ENCODE results near the gene PRKCZ.
A peak's percentile ranks its signal among the peaks of the same experiment; 100 is the strongest.

Gene PRKCZ

DNA sequence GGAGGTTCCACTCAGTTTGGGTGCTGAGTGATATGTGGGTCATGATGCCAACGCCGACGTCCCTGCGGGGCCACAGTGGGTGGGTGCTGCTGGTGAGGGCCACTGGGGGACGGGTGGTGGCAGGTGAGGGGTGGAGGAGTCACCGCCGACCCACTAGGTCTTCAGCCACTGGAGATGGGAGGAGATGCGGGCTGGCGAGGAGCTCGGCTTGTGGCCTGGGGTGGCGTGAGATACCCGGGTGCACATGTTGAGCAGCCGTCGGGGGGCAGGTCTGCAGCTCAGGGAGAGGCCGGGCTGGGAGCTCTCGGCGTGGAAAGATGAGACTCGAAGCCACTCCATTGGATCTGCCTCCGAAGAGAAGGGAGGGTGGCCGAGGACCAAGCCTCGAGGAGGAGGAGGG is 103.8 kb downstream of the PRKCZ start:
- DNase-seq (ENCODE audit: low read depth in 1 of 2, low spot score in 1 of 2), result no peak

DNA sequence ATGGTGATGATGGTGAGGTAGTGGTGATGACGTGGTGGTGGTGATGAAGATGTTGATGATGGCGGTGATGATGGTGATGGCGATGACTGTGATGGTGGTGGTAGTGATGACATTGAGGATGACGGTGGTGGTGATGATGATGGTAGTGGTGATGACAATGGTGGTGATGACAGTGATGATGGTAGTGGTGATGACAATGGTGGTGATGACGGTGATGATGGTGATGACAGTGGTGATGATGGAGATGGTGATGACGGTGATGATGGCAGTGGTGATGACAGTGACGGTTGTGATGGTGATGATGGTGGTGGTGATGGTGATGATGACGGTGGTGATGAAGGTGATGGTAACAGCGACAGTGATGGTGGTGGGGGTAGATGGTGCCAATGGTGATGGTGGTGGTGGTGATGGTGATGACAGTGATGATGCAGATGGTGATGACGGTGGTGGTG is 105.0 kb downstream of the PRKCZ start:
- DNase-seq (ENCODE audit: low read depth in 1 of 2, low spot score in 1 of 2), result no peak

DNA sequence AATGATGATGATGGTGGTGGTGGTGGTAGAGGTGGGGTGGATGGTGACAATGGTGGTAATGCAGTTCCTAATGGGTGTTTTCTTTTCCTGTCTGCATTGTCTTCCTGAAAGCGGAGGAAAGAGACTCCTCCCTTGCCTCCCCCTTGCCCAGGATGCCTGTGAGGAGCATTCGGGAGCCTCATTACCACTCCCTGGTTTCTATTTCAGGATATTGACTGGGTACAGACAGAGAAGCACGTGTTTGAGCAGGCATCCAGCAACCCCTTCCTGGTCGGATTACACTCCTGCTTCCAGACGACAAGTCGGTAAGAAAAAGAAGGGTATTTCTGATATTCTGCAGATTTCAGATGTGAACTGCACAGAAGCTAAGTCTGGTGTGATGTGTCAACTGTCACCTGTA is 105.6 kb downstream of the PRKCZ start:
- no peak for DNase-seq (ENCODE audit: low read depth in 1 of 2, low spot score in 1 of 2)

DNA sequence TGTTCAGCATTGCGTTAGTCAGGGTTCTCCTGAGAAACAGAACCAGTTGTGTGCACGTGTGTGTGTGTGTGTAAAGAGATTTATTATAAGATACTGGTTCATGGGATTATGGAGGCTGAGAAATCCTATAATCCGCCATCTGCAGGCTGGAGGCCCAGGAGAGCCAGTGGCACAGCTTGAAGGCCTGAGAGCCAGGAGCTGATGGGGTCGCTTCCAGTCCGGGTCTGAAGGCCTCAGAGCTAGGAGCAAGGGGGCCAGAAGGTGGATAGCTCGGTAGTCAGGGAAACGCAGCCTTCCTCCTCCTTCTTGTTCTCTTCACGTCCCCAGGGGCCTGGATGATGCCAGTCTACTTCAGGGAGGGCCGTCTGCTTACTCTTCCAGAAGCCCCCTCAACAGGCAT is 106.7 kb downstream of the PRKCZ start:
- DNase-seq (ENCODE audit: low read depth in 1 of 2, low spot score in 1 of 2), result no peak

DNA sequence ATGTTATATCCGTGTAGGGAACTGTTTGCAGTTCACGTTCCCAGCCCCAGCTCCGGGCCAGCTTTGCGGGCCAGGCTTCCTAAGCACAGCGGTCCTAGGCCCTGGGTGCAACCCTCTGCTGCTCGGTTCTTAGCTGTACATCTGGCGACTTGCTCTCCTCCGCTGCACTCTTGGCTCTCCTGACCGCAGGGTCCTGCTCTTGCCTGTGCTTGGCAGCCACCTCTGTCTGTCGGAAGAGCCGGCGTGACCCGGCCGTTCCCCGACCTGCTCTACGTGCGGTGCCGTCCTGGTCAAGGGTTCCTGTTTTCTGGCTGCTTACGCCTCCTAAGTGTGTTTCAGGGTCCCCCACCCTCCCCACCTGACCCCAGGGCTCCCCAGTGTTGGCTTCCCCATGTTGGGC is 107.6 kb downstream of the PRKCZ start:
- no peak for DNase-seq (ENCODE audit: low read depth in 1 of 2, low spot score in 1 of 2)

DNA sequence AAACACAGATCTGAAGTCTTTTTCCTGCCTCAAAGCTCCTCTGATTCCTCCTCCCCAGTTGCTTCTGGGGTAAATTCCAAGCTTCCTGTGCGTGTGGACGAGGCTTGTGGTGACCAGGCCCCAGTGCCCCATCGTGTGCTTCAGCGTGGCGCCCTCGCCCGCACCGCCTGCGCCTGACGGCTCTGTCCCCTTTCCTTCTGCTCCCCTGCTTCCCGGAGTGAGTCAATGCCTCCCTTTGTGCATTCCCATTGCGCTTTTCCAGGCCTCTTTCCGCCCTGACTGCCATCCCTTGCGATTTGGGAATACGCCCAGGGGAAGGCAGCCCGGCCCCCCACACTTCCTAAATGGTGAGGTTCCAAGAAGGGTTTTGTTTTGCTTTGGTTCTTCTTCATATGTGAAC is 108.1 kb downstream of the PRKCZ start:
- DNase-seq (ENCODE audit: low read depth in 1 of 2, low spot score in 1 of 2), result no peak

DNA sequence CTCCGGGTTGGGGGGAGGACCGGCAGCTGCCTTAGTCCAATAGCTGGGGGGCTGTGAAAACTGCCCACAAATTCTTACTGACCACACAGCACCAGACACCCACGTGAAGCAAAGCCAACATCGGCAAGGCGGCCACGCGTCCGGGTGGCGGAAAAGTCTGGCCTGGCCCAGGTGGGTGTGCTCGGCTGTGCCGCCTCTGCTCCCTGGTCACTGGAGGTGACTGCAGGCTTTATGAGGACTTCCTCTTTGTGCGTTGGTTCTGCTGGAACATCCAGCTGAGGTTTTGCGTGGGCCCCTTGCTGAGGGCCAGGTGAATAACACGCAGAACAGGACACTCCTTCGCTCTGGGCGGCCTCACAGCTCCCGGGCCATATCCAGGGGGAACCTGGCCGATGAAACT is 108.9 kb downstream of the PRKCZ start:
- DNase-seq (ENCODE audit: low read depth in 1 of 2, low spot score in 1 of 2), result no peak

DNA sequence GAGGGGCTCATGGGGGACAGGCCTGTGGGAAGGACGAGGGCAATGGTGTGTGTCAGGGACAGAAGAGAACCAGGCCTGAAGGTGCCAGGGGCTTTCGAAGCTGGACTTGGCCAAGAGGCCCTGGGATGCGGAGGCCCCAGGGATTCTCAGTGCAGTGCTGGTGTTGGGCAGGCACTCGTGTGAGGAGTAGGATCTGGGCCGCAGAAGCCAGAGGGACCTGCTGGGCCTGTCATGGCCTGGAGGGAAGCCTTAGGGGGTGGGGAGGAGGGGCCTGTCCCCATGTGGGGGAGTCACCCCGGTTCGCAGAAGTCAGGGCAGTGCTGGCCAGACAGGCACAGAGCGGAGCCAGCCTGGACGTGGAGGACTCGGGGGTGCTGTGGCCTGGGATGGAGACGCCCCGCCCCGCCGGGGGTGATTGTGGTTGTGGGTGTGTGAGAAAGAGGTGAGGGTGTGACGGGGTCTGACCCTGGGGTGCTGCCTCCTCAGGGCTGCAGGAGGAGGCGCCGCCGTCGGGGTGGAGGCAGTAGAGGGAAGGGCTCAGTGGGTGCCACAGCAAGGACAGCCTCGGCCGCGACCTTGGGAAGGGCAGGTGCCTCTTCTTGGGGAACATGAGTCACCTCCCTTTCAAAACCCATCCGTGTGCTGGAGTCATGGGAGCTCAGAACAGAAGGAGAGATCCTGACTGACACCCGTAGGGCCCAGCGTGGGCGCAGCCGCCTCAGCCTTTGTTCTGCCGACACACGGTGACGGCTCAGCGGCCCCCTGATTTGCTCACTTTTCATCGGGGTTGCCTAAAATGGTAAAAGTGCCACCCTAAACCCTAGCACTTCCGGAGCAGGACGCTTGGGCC is 110.5 kb downstream of the PRKCZ start:
- DNase-seq (ENCODE audit: low read depth in 1 of 2, low spot score in 1 of 2), result no peak

DNA sequence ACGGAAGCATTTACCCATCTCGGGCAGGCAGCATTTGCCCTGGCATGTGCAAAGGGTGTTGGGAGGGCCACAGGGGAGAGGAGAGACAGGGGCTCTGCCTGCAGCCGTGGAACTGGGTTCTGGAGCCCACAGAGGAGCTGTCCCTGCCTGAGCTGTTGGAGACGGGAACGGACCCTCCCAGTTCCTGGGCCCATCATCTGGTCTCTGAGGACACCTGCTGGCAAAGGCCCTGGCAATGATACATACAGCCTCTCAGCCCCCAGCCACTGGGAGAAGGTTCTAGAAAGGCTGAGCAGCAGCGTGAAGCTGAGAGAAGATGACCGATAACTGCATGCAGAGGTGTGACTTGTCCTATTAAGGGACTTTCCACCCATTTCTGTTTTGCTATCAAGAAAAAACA is 113.0 kb downstream of the PRKCZ start:
- DNase-seq (ENCODE audit: low read depth in 1 of 2, low spot score in 1 of 2), result no peak

DNA sequence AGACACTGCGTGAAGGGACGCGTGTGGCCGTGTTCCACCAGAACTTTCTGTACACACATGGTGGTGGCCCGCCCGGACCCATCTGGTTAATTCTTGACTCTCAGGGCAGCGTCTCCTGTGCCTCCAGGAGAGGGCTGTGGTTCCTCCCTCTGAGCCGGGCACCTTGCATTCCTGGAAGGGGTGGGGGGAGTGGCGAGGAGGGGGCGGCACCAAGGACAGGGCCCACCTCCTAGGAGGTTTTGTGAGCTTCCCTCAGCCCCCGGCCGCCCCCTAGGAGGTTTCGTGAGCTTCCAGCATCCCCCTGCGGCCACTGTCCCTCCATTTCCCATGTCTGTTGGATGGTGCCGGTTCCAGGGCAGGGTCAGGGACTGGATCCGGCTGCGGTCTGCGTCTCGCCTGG is 115.4 kb downstream of the PRKCZ start:
- no peak for DNase-seq (ENCODE audit: low read depth in 1 of 2, low spot score in 1 of 2)

DNA sequence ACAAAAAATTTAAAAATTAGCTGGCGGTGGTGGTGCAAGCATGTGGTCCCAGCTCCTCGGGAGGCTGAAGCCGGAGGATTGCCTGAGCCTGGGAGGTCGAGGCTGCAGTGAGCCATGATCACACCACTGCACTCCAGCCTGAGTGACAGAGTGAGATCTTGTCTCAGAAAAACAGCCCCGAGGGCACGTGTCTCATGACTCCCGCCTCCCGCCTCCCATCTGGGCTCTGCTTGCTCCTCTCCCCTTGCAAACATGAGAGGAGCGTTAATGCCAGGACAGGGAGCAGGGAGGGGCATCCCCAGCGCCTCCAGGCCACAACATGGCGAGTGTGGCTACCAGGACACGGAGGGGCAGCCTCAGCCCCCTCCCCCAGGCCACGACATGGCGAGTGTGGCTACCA is 116.0 kb downstream of the PRKCZ start:
- no peak for DNase-seq (ENCODE audit: low read depth in 1 of 2, low spot score in 1 of 2)

DNA sequence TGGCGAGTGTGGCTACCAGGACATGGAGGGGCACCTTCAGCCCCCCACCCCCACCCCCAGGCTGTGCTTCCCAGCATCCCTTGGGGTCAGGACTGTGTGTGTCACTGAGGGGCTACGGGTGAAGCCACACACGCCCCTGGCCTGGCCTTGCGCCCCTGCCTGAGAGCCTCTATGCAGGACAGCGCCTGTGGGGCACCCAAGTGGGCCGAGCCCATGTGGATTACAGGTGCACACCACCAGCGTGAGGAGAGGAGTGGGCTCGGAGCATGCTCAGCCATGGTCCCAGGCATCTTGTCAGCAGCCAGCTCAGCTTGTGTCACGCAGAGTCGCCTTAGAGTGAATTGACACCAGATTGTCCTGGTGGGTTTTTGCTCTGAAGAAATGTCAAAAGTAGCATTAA is 116.5 kb downstream of the PRKCZ start:
- no peak for DNase-seq (ENCODE audit: low read depth in 1 of 2, low spot score in 1 of 2)

DNA sequence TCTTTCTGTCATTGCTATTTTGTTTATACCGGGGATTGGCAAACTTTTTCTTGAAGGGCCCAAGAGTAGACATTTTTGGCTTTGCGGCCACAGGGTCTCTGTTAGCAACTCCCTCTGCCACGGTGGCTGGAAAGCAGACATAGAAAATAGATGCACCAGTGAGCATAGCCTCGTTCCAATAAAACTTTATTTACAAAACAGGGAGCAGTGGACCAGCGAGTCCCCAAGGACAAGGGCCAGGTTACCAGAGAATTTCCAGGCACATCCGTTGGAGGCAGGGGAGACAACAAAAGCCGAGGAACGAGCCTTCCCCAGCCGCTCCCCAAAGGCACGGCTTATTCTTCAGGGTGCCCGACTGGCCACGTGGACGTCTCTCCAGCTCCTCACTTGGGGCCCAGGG is 117.9 kb downstream of the PRKCZ start:
- DNase-seq (ENCODE audit: low read depth in 1 of 2, low spot score in 1 of 2), result no peak

DNA sequence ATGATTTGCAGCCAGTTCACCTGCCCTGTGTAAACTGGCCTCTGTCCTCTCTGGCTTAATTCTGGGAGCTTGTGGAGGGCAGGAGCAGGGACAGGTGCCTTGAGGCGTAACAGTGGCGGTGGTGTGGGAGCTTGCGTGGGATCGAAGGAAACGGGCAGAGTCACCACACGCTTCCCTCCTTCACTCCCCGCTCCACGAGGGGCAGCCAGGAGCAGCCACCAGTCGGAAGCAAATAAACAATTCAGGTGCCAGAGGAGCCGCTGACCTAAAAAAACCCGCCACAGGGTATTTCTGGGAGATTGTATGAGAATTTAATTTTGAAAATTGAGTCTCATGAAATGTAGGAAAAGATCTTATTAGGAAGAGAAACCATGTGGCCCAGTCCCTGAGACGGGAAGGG is 118.3 kb downstream of the PRKCZ start:
- no peak for DNase-seq (ENCODE audit: low read depth in 1 of 2, low spot score in 1 of 2)

DNA sequence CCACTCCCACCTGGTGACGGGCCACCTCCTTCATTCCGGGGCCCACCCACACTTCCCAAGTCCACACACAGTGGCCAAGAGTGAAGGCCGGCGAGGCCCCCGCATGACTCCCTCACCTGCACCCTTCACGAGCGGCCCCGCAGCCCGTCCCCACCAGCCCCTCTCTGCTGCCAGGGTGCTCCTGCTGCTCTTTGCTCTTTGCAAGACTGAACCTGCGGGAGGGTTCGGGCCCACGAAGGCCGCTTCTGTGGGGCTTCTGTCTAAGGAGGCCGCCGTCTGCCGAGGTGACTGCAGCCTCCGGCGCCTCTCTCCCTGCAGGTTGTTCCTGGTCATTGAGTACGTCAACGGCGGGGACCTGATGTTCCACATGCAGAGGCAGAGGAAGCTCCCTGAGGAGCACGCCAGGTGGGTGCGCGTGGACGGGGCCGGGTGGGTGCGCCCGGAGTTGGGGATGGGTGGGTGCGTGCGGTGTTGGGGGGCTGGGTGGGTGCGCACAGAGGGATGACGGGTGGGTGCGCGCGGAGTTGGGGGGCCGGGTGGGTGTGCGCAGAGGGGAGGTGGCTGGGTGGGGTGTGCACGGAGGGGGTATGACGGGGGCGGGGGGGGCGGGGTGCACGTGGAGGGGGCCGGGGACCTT is 119.1 kb downstream of the PRKCZ start:
- no peak for DNase-seq (ENCODE audit: low read depth in 1 of 2, low spot score in 1 of 2)

DNA sequence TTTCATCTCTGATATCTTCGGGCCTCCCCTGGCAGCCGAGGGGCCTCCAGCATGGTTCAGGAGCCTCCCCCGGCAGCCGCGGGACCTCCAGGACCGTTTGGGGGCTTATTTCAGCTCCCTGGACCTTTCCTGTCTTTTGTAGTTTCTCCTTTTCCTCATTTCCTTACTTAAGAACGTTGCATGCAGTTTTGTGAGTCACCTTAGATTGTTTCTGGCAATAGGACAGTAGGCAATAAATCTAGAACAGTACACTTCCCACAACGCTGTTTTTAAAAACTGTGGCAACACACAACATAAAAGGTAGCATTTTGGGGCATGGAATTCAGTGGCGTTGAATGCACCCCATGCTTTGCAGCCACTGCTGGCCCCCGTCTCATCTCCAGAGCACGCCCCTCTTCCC is 120.0 kb downstream of the PRKCZ start:
- DNase-seq (ENCODE audit: low read depth in 1 of 2, low spot score in 1 of 2), result no peak

DNA sequence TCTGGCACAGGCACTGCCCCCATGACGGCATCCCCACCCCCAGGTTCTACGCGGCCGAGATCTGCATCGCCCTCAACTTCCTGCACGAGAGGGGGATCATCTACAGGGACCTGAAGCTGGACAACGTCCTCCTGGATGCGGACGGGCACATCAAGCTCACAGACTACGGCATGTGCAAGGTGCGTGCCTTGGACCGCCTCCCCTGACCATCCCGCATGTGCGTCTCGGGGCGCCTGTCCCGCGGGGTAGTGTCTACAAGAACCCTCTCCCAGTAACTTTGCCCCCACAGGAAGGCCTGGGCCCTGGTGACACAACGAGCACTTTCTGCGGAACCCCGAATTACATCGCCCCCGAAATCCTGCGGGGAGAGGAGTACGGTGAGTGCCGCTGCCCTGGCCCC is 121.8 kb downstream of the PRKCZ start:
- DNase-seq (ENCODE audit: low read depth in 1 of 2, low spot score in 1 of 2), result no peak

DNA sequence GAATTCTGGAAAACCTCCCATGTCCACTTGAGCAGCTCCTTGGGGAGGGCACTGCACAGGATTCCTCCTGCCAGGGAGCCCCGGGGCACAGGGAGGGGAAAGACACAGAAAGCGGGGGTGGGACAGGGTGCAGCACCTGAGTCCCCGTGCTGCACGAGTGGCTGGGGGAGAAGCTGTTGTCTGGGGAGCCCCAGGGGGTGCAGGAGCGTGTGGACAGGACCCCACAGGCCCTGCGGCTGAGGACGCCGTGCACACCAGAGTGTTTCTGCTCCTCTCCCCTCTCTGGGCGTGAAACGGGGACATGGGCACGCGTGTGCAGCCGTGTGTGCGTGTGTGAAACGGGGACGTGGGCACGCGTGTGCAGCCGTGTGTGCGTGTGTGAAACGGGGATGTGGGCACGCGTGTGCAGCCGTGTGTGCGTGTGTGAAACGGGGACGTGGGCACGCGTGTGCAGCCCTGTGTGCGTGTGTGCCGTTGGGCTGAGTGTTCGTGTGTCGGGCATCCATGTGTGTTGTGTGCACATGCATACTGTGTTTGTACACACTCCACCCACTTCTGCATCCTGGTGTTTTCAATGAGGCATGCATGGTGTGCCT is 122.4 kb downstream of the PRKCZ start:
- DNase-seq (ENCODE audit: low read depth in 1 of 2, low spot score in 1 of 2), result no peak

DNA sequence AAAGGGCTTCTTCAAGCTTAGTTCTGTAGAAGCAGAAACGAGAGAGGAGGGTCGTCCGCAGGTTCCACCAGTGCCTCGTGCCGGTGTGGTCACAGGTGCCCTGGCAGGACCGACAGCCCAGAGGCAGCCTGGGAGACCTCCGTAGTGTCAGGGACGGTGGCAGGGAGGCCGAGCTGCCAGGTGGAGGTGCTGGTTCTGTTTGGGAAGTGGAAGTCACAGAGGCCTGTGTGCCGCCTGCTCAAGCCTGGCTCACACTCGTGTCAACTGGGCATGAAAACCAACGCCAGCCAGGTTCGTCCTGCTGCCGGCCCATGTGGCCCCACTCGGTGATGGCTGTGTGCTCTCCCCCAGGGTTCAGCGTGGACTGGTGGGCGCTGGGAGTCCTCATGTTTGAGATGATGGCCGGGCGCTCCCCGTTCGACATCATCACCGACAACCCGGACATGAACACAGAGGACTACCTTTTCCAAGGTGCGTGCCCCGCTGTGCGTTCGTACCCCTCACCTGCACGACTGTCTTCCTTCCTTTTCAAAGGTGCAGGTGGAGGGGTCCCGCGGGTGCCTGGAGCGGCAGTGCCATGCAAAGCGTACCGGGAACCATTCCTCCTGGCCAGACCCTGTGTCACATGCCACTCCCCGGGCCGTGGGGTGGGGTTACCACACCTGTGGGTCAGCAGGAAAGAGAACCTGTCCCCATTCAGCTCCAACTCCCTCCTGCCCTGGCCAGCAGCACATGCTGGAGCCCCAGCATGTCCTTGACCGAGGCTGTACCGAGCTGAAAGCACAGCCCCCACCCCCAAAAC is 123.5 kb downstream of the PRKCZ start:
- DNase-seq (ENCODE audit: low read depth in 1 of 2, low spot score in 1 of 2), result no peak

DNA sequence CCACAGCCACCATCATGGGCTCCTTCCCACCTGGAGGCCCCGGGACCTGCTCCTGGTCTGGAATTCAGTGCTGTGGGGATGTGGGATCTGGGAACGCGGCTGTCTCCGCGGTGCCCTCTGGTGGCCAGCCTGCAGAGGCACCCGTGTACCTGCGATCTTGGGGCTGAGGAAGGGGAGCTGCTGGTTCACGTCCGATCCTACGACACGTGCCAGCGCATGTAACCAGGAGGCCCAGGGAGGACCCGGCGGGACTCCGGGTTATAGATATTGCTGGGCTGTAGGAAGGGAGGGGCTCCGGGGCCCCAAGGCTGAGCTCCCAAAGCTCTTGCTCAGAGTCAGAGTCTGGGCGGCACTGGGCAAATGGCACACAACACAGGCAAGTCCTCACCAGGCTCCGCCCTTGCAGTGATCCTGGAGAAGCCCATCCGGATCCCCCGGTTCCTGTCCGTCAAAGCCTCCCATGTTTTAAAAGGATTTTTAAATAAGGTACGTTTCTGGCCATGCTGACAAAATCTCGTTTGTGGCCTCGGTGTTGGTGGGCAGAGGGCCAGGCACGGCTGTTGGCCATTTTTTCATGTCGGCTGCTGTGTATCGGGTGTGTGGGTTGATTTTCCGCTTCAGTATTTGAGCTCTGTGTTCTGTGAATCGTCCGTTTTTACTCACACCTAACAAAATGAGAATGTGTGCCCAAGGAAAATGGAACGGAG is 124.3 kb downstream of the PRKCZ start:
- peak in 1 of 2 donors; percentile 21 for DNase-seq (ENCODE audit: low read depth in 1 of 2, low spot score in 1 of 2)

DNA sequence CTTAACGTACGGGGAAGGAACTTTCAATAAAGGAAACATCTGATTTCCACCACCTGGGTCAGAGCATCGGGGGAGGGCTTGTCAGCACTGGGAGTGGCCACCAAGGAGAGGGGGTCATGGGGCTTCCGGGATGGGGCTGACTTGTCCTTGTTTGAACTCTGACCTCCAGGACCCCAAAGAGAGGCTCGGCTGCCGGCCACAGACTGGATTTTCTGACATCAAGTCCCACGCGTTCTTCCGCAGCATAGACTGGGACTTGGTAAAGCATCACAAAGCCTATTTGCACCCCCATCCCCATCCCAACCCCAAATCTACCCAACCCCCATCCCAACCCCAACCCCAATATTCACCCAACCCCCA is 124.8 kb downstream of the PRKCZ start:
- no peak for DNase-seq (ENCODE audit: low read depth in 1 of 2, low spot score in 1 of 2)

Measured in activated CD4-positive, alpha-beta T cell treated with anti-CD3 and anti-CD28 coated beads, Interleukin-2, amount 50 U/mL, for 24 hours (primary cell).